ENCODE measurements around the gene SPATS2.
A peak's percentile ranks its signal among the peaks of the same experiment; 100 is the strongest.

SPATS2 gene

GRCh38 chr12:49543914-49544815, 176.9 kb downstream of the SPATS2 start:
- Histone ChIP-seq H3K27ac (no peak overlapping the region), H3K4me3 (ENCODE audit: low read depth, low read length) (no peak overlapping the region), H3K27me3 (replicated peaks) (peaks cover 19% of the 10 kb centered on the region), H3K36me3 (replicated peaks) (no peaks in the 10 kb centered on the region)
- TF ChIP-seq CTCF (IDR thresholded peaks at IDR 0.05; ENCODE audit: low read depth, low read length, missing control alignments), result no peak
- in situ Hi-C loops (cut with HindIII; ENCODE audit: low pct_ligation_motif_present, low sequenced_read_pairs), result no loop called here
- no peak for DNase-seq

- H3K36me3 ChIP-seq (replicated peaks), result no peaks in the 10 kb centered on the region
- H3K27me3 ChIP-seq (replicated peaks), result peaks cover 7% of the 10 kb centered on the region
- TF ChIP-seq CTCF (IDR thresholded peaks at IDR 0.05; ENCODE audit: low read depth, low read length, missing control alignments), result no peak
- in situ Hi-C loops (cut with HindIII; ENCODE audit: low pct_ligation_motif_present, low sequenced_read_pairs), result no loop called here
- no peak for DNase-seq
- H3K27ac ChIP-seq, result no peak overlapping the region
- H3K4me3 ChIP-seq (ENCODE audit: low read depth, low read length), result no peak overlapping the region
Measured at GRCh38 chr12:49545815-49546214, 178.6 kb downstream of the SPATS2 start.

GRCh38 chr12:49546481-49546880, 179.2 kb downstream of the SPATS2 start:
- Histone ChIP-seq H3K27me3 (replicated peaks) (peaks cover 7% of the 10 kb centered on the region), H3K36me3 (replicated peaks) (no peaks in the 10 kb centered on the region), H3K4me3 (ENCODE audit: low read depth, low read length) (no peak overlapping the region), H3K27ac (no peak overlapping the region)
- in situ Hi-C loops (cut with HindIII; ENCODE audit: low pct_ligation_motif_present, low sequenced_read_pairs), result no loop called here
- TF ChIP-seq CTCF (IDR thresholded peaks at IDR 0.05; ENCODE audit: low read depth, low read length, missing control alignments), result no peak
- no peak for DNase-seq

GRCh38 chr12:49547090-49547690, 179.9 kb downstream of the SPATS2 start:
- DNase-seq, result no peak
- Histone ChIP-seq H3K36me3 (replicated peaks) (no peaks in the 10 kb centered on the region), H3K4me3 (ENCODE audit: low read depth, low read length) (no peak overlapping the region), H3K27ac (no peak overlapping the region), H3K27me3 (replicated peaks) (peaks cover 7% of the 10 kb centered on the region)
- in situ Hi-C loops (cut with HindIII; ENCODE audit: low pct_ligation_motif_present, low sequenced_read_pairs), result no loop called here
- TF ChIP-seq CTCF (IDR thresholded peaks at IDR 0.05; ENCODE audit: low read depth, low read length, missing control alignments), result no peak

DNA sequence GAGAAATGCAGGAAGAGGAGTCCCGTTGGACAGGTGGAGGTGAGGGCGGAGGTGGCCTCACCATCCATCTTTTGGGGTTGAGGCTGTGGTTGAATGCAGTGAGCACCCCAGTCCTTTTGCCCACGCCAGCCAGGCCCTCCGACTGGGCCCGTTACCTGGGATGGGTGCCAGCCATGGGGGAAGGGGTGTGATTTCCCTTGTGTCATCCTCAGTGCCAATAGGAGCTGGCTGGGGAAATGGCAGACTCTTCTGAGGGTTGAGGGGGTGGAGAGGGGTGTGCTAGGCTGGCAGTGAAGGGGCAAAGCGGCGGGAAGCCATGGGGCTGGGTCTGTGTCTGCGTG, 181.2 kb downstream of the SPATS2 start:
- in situ Hi-C loops (cut with HindIII; ENCODE audit: low pct_ligation_motif_present, low sequenced_read_pairs), result no loop called here
- Histone ChIP-seq H3K36me3 (replicated peaks) (no peaks in the 10 kb centered on the region), H3K27ac (no peak overlapping the region), H3K4me3 (ENCODE audit: low read depth, low read length) (peak overlapping the region; percentile 43), H3K27me3 (replicated peaks) (peaks cover 3% of the 10 kb centered on the region)
- TF ChIP-seq CTCF (IDR thresholded peaks at IDR 0.05; ENCODE audit: low read depth, low read length, missing control alignments), result no peak
- no peak for DNase-seq

Measured in brain microvascular endothelial cell (primary cell).